Right lobe of liver (tissue), 4 donors: ENCODE results near the gene LCN9.

Experiments used
- CTCF ChIP-seq, 4 donors: fragments of 200-600 bp in 3 of 4; fragments of 450-650 bp in 1 of 4; IDR thresholded peaks; one replicate each; pipeline versions ENCODE4 v1.5.1 to v1.8.0; 2016 to 2022; ENCODE audit warnings: antibody characterized with exemption in 4 of 4, mild to moderate bottlenecking in 2 of 4
- POLR2A ChIP-seq: fragments of 450-650 bp; IDR thresholded peaks from one replicate; pipeline ENCODE4 v1.6.1; 2017; ENCODE audit warnings: antibody characterized with exemption, mild to moderate bottlenecking
- donor health status: DM: no; HTN: no; CAD: no.
- donor health status: DM: no; HTN: no; CAD: no.
- donor health status: DM: no; HTN: yes; CAD: no.

GRCh38 chr9:135641745-135642144, 21.4 kb upstream of the LCN9 start:
- TF ChIP-seq CTCF (IDR thresholded peaks at IDR 0.05) (no peak), POLR2A (no peak)
